Gastrocnemius medialis (tissue), 4 donors: ENCODE measurements around the gene SAMD9L.

Experiments
- POLR2A ChIP-seq, 2 donors: fragments of 450-650 bp; IDR thresholded peaks; one replicate each; pipeline ENCODE4 v1.6.1; 2017; ENCODE audit warnings: antibody characterized with exemption in 2 of 2, mild to moderate bottlenecking in 2 of 2, moderate library complexity in 2 of 2
- TF ChIP-seq, protein P1 (sequence below), 5 experiments: fragments of 450-650 bp in 3 of 5; fragments of 200-600 bp in 2 of 5; sonication (generic) in 2 of 5; IDR thresholded peaks in 4 of 5; conservative IDR thresholded peaks in 1 of 5; 1 replicate in 4 of 5; 2 replicates in 1 of 5; pipeline ENCODE4 v1.5.1; 2016 to 2019; ENCODE audit warnings: antibody characterized with exemption in 5 of 5, mild to moderate bottlenecking in 3 of 5, moderate library complexity in 3 of 5

DNA sequence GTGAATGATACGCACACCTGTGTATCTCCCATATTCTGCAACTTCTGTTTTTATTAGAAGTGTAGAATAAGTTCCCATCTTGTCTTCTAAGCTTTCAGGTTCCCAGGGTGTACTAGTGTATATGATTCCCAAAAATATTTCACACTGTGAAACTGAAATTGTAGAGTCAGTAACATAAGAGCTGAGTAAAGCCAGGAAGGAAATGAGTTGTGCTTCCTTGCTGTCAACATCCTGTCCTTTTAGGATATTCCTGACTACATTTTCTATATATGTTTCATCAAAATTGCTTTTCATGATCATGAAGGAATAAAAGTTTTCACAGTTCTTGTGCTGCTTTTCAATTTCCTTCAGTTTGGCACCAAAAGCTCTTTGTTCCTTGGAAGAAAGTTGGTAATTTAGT, 15.2 kb downstream of the SAMD9L start:
- TF ChIP-seq, protein P1, sequence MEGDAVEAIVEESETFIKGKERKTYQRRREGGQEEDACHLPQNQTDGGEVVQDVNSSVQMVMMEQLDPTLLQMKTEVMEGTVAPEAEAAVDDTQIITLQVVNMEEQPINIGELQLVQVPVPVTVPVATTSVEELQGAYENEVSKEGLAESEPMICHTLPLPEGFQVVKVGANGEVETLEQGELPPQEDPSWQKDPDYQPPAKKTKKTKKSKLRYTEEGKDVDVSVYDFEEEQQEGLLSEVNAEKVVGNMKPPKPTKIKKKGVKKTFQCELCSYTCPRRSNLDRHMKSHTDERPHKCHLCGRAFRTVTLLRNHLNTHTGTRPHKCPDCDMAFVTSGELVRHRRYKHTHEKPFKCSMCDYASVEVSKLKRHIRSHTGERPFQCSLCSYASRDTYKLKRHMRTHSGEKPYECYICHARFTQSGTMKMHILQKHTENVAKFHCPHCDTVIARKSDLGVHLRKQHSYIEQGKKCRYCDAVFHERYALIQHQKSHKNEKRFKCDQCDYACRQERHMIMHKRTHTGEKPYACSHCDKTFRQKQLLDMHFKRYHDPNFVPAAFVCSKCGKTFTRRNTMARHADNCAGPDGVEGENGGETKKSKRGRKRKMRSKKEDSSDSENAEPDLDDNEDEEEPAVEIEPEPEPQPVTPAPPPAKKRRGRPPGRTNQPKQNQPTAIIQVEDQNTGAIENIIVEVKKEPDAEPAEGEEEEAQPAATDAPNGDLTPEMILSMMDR (IDR thresholded peaks at IDR 0.05 in 4 of 5, conservative IDR thresholded peaks at IDR 0.05 in 1 of 5): no peak
- no peak for TF ChIP-seq POLR2A (IDR thresholded peaks at IDR 0.05)
